Caco-2 (cell line): Measurements from ENCODE around the gene CHRNA3. TPM values are rescaled to one million over a fixed set of nuclear protein-coding genes. Genes with fewer than 3 reads are reported as not detected.

Experiments used
- BruUV-seq: library from RNA; stranded (reverse); fragments of 400-500 nt; replicated peaks from 2 replicates; lab custom pipeline; 2021; lab: Mats Ljungman, UMichigan
- CTCF ChIA-PET: fragments of 300-600 bp; sonication (Branson Sonifier 250); formaldehyde crosslinking; loops from one replicate; lab custom pipeline; 2022; ENCODE audit warnings: antibody characterized with exemption; lab: Charles Lee
- POLR2A ChIA-PET: fragments of 300-600 bp; sonication (Branson Sonifier 250); formaldehyde crosslinking; loops from one replicate; lab custom pipeline; 2022; ENCODE audit warnings: antibody characterized with exemption; lab: Charles Lee
- DNase-seq, 2 experiments: peaks; one replicate each; pipeline versions ENCODE4 v3.0.0 to v3.0.0-alpha.2; 2020 to 2022
- H3K27me3 ChIP-seq: replicated peaks from 2 replicates; pipeline ENCODE4 v1.6.0; 2011; ENCODE audit warnings: low read length; ENCODE audit not compliant: control insufficient read depth, insufficient read depth
- H3K36me3 ChIP-seq: 2 replicates; pipeline ENCODE4 v1.5.1; 2011; ENCODE audit warnings: low read length; ENCODE audit not compliant: control insufficient read depth, insufficient read depth
- H3K4me1 ChIP-seq: fragments of 250-450 bp; sonication (Bioruptor Pico); 2 replicates; pipeline ENCODE4 v1.5.1; 2020; ENCODE audit warnings: mild to moderate bottlenecking
- H3K4me3 ChIP-seq: 2 replicates; pipeline ENCODE4 v1.5.1; 2011; ENCODE audit warnings: low read depth, mild to moderate bottlenecking, control low read depth, low read length
- H3K9me3 ChIP-seq: fragments of 250-450 bp; sonication (Bioruptor Pico); 2 replicates; pipeline ENCODE4 v1.5.1; 2020; ENCODE audit warnings: mild to moderate bottlenecking, moderate library complexity
- H3K27ac Mint-ChIP-seq: one replicate; pipeline ENCODE4 v1.8.0; 2022; ENCODE audit warnings: mixed read lengths; ENCODE audit not compliant: unreplicated experiment
- H3K27me3 Mint-ChIP-seq: one replicate; pipeline ENCODE4 v1.8.0; 2022; ENCODE audit warnings: mixed read lengths; ENCODE audit not compliant: insufficient read depth, unreplicated experiment
- H3K36me3 Mint-ChIP-seq: one replicate; pipeline ENCODE4 v1.8.0; 2022; ENCODE audit warnings: mild to moderate bottlenecking, mixed read lengths; ENCODE audit not compliant: insufficient read depth, unreplicated experiment
- H3K4me1 Mint-ChIP-seq: one replicate; pipeline ENCODE4 v1.8.0; 2022; ENCODE audit warnings: low read depth, mixed read lengths; ENCODE audit not compliant: unreplicated experiment
- H3K4me3 Mint-ChIP-seq: one replicate; pipeline ENCODE4 v1.8.0; 2022; ENCODE audit warnings: mild to moderate bottlenecking, moderate library complexity, mixed read lengths; ENCODE audit not compliant: unreplicated experiment
- H3K9me3 Mint-ChIP-seq: one replicate; pipeline ENCODE4 v1.8.0; 2022; ENCODE audit warnings: mixed read lengths; ENCODE audit not compliant: unreplicated experiment
- intact Hi-C: fragments of 100-400 bp; cut with micrococcal nuclease; formaldehyde crosslinking; loops from one replicate; pipeline ENCODE4 v1.10.0; 2022; ENCODE audit not compliant: unreplicated experiment
- total RNA-seq: library from RNA; stranded (reverse); gene quantifications from 2 replicates; pipeline ENCODE4 v1.2.3, GENCODE V29; 2022
- TF ChIP-seq, protein P1 (sequence below), 2 experiments: fragments of 200-600 bp in 1 of 2; IDR thresholded peaks; 1 replicate in 1 of 2; 2 replicates in 1 of 2; pipeline versions ENCODE4 v1.5.1 to v1.8.0; 2011 to 2022; ENCODE audit warnings: antibody characterized with exemption in 1 of 2, control low read depth in 1 of 2, inconsistent platforms in 1 of 2, low read depth in 1 of 2, low read length in 1 of 2, mild to moderate bottlenecking in 1 of 2, moderate library complexity in 1 of 2; ENCODE audit not compliant: insufficient read depth in 1 of 2, severe bottlenecking in 1 of 2, unreplicated experiment in 1 of 2

CHRNA3 gene
- total RNA-seq, 1 experiment from 2014 or later, result not detected

DNA sequence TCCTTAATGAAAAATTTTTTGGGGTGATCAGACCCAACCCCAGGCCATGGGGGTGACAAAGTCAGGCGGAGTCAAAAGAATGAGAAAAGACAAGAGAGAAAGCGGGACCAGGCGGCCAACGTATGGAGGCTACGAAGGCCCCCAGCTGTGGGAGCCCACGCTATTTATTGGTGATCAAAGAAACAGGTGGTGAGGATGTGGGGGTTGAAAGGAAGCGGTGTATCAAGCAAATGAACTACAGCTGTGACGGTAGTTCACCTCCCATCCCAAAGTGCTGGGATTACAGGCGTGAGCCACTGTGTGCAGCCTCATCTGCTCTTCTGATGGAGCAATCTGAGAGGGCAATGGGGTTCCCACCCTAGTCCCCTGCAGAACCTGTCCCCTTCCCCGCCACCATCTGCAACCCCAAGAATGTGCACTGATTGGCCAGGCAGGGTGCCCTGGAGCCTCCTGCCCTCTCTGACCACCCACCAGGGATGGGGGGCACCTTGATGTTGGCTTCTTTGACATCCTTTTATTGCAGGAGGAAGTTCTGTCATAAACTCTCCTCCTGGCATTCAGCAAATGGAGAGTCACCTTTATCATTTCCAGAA, 1.1 kb upstream of the CHRNA3 start:
- no peak overlapping the region for H3K4me3 ChIP-seq
- H3K36me3 ChIP-seq, result no peaks in the 10 kb centered on the region
- no peaks in the 10 kb centered on the region for H3K27me3 ChIP-seq
- ChIA-PET CTCF (no interaction called here), POLR2A (no interaction called here)
- H3K9me3 ChIP-seq, result no peaks in the 10 kb centered on the region
- Mint-ChIP-seq H3K9me3 (no peaks in the 10 kb centered on the region), H3K27me3 (peaks cover 9% of the 10 kb centered on the region), H3K36me3 (no peaks in the 10 kb centered on the region), H3K27ac (no peak overlapping the region), H3K4me1 (no peaks in the 10 kb centered on the region), H3K4me3 (no peak overlapping the region)
- no peak for DNase-seq
- H3K4me1 ChIP-seq, result no peaks in the 10 kb centered on the region
- BruUV-seq, result no TSS peak
- TF ChIP-seq, protein P1, sequence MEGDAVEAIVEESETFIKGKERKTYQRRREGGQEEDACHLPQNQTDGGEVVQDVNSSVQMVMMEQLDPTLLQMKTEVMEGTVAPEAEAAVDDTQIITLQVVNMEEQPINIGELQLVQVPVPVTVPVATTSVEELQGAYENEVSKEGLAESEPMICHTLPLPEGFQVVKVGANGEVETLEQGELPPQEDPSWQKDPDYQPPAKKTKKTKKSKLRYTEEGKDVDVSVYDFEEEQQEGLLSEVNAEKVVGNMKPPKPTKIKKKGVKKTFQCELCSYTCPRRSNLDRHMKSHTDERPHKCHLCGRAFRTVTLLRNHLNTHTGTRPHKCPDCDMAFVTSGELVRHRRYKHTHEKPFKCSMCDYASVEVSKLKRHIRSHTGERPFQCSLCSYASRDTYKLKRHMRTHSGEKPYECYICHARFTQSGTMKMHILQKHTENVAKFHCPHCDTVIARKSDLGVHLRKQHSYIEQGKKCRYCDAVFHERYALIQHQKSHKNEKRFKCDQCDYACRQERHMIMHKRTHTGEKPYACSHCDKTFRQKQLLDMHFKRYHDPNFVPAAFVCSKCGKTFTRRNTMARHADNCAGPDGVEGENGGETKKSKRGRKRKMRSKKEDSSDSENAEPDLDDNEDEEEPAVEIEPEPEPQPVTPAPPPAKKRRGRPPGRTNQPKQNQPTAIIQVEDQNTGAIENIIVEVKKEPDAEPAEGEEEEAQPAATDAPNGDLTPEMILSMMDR (IDR thresholded peaks at IDR 0.05; ENCODE audit: insufficient read depth in 1 of 2, low read depth in 1 of 2, low read length in 1 of 2, severe bottlenecking in 1 of 2, unreplicated experiment in 1 of 2), result no peak
- intact Hi-C loops, result no loop called here

DNA sequence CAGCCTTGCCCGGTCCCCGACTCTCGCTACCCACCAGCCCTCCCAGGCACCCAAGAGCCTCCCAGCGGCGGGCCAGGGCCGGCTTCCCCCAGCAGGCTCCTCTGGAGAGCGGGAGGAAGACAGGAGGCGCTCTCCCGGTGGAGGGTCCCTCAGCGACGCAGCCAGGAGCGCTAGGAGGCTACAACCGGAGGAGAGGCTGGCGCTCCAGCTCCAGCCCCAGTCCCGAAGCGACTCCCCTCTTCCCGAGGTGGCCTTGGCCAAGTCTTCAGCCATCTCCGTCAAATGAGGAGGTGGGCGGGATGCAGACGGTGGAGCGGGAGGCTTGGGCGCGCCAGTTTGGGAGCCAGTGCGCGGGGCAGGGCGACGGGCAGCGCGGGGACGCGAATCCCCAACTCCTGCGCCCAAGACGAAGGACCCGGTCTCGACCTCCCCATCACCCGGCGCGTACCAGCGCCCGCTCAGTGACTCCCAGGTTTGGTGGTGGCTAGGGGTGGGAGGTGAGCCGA, 722 bp downstream of the CHRNA3 start:
- H3K27ac Mint-ChIP-seq, result no peak overlapping the region
- Histone ChIP-seq H3K9me3 (no peaks in the 10 kb centered on the region), H3K4me3 (no peak overlapping the region), H3K27me3 (no peaks in the 10 kb centered on the region), H3K4me1 (no peaks in the 10 kb centered on the region), H3K36me3 (no peaks in the 10 kb centered on the region)
- intact Hi-C loops, result no loop called here
- ChIA-PET POLR2A (no interaction called here), CTCF (no interaction called here)
- no peaks in the 10 kb centered on the region for H3K36me3 Mint-ChIP-seq
- H3K4me1 Mint-ChIP-seq, result no peaks in the 10 kb centered on the region
- TF ChIP-seq, protein P1 (IDR thresholded peaks at IDR 0.05; ENCODE audit: insufficient read depth in 1 of 2, low read depth in 1 of 2, low read length in 1 of 2, severe bottlenecking in 1 of 2, unreplicated experiment in 1 of 2), result no peak
- no peak overlapping the region for H3K4me3 Mint-ChIP-seq
- no peaks in the 10 kb centered on the region for H3K9me3 Mint-ChIP-seq
- DNase-seq, result no peak
- BruUV-seq, result no TSS peak
- peaks cover 7% of the 10 kb centered on the region for H3K27me3 Mint-ChIP-seq

DNA sequence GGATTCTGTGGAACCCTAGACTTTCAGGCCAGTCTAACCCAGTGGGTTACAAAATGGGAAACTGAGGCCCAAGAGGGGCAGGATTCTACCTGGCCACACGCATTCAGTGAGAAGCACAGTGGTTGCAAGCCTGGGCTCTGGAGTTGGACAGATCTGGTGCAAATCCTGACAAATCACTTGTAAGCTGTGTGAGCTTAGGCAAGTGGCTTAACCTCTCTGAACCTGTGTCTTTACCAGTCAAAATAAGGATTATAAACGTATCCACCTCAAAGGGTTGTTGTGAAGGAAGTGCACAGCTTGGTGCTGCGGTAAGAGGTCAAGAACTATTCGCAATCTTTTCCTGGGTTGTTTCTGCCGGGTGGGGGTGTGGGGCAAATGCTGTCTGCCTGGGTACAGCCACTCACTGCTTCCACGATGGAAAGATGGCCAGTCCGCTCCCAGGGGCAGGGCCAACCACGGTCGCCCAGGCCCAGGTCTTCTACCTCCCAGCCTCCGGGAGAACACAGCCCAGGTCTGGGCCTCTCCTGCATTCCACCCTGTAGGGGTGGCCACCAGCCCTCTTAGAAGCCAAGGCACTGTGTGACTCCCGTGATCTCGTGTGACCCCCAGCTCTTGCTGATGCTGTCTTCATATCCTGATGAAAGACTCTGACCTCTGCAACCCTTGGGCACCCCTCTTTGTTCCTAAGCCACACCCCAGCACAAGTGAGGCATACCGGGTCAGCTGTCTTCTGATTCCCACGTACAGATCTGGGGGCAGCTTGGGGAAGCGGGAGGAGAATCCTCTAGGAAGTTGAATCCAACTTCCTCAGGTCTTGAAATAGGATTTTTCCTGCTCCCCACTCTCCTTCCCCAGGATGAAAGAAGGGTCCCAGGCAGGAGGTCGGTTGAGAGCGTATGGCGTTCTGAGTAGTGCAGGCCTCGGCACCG, 1.5 kb downstream of the CHRNA3 start:
- H3K27me3 Mint-ChIP-seq, result peaks cover 7% of the 10 kb centered on the region
- CTCF ChIA-PET, result no interaction called here
- no TSS peak for BruUV-seq
- POLR2A ChIA-PET, result no interaction called here
- TF ChIP-seq, protein P1 (IDR thresholded peaks at IDR 0.05; ENCODE audit: insufficient read depth in 1 of 2, low read depth in 1 of 2, low read length in 1 of 2, severe bottlenecking in 1 of 2, unreplicated experiment in 1 of 2), result no peak
- no peaks in the 10 kb centered on the region for H3K9me3 Mint-ChIP-seq
- H3K36me3 Mint-ChIP-seq, result no peaks in the 10 kb centered on the region
- Histone ChIP-seq H3K9me3 (no peaks in the 10 kb centered on the region), H3K36me3 (no peaks in the 10 kb centered on the region), H3K27me3 (no peaks in the 10 kb centered on the region), H3K4me3 (no peak overlapping the region), H3K4me1 (no peaks in the 10 kb centered on the region)
- no peaks in the 10 kb centered on the region for H3K4me1 Mint-ChIP-seq
- H3K27ac Mint-ChIP-seq, result no peak overlapping the region
- no peak overlapping the region for H3K4me3 Mint-ChIP-seq
- intact Hi-C loops, result no loop called here
- DNase-seq, result no peak
